Skeletal muscle satellite cell (primary cell): Measurements from ENCODE around the gene TRAFD1.

Source experiments
- H3K27me3 ChIP-seq: 2 replicates; pipeline ENCODE4 v1.7.0; 2013; ENCODE audit warnings: low read length; ENCODE audit not compliant: control insufficient read depth, insufficient read depth
- H3K36me3 ChIP-seq: 2 replicates; pipeline ENCODE4 v1.7.0; 2013; ENCODE audit warnings: mild to moderate bottlenecking, control low read depth, low read length; ENCODE audit not compliant: insufficient read depth
- H3K4me1 ChIP-seq: 2 replicates; pipeline ENCODE4 v1.7.0; 2013; ENCODE audit warnings: low read length; ENCODE audit not compliant: control insufficient read depth, insufficient read depth
- H3K4me2 ChIP-seq: 2 replicates; pipeline ENCODE4 v1.7.0; 2013; ENCODE audit warnings: mild to moderate bottlenecking, low read length
- H3K4me3 ChIP-seq: 2 replicates; pipeline ENCODE4 v1.7.0; 2013; ENCODE audit warnings: low read length
- H3K9ac ChIP-seq: 2 replicates; pipeline ENCODE4 v1.7.0; 2013; ENCODE audit warnings: mild to moderate bottlenecking, low read depth, low read length, moderate library complexity
- H3K9me3 ChIP-seq: replicated peaks from 2 replicates; pipeline ENCODE4 v1.7.0; 2013; ENCODE audit warnings: mild to moderate bottlenecking, control low read depth, low read length

TRAFD1 gene

DNA sequence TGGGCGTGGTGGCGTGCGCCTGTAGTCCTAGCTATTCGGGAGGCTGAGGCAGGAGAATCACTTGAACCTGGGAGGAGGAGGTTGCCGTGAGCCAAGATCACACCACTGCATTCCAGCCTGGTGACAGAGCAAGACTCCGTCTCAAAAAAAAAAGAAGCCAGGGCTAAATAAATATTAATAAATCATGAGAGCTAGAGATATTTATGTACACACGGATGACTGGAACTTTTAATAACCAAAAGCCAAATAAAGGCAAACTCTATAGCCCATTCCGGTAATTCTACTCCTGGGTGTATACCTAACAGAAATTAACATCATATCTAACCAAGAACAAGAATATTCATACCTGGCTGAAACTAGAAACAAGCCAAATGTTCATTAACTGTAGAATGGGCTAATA, 7.7 kb upstream of the TRAFD1 start:
- Histone ChIP-seq H3K4me1 (peaks cover 19% of the 10 kb centered on the region), H3K36me3 (no peaks in the 10 kb centered on the region), H3K27me3 (no peaks in the 10 kb centered on the region), H3K9ac (no peak overlapping the region), H3K9me3 (no peaks in the 10 kb centered on the region), H3K4me2 (no peak overlapping the region), H3K4me3 (no peak overlapping the region)

DNA sequence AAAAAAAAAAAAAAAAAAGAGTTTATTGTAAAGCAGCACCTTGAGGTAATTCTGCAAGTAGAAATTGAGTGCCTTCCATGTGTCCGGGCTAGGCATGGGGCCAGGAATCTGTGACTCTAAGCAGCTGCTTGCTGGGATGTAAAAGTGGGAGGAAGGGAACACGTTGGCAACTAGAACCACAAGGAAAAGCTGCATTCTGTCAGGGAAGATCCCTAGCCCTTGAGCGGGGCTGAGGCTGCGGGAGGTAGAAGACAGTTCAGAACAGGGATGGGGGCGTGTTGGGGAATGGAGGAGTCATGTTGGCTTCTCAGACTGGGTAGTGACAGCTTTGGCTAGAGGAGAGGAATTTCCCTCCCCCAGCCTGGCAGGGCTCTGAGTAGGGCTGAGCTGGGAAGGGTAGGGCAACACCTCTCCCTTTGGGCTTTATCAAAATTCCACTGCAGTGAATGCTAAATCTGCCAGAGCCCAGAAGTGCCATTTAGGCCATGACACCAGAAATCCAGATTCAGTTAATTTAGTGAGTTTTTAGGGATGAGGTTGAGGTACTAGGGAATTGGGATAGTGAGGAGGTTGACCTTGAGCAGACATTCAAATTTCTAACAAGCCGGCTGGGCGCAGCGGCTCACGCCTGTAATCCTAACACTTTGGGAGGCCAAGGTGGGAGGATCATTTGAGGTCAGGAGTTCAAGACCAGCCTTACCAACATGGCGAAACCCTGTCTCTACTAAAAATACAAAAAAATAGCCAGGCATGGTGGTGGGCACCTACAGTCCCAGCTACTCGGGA, 3.4 kb upstream of the TRAFD1 start:
- Histone ChIP-seq H3K4me3 (no peak overlapping the region), H3K4me2 (peak overlapping the region; percentile 51), H3K9ac (peak overlapping the region; percentile 2), H3K27me3 (no peaks in the 10 kb centered on the region), H3K36me3 (no peaks in the 10 kb centered on the region), H3K4me1 (peaks cover 19% of the 10 kb centered on the region), H3K9me3 (no peaks in the 10 kb centered on the region)

DNA sequence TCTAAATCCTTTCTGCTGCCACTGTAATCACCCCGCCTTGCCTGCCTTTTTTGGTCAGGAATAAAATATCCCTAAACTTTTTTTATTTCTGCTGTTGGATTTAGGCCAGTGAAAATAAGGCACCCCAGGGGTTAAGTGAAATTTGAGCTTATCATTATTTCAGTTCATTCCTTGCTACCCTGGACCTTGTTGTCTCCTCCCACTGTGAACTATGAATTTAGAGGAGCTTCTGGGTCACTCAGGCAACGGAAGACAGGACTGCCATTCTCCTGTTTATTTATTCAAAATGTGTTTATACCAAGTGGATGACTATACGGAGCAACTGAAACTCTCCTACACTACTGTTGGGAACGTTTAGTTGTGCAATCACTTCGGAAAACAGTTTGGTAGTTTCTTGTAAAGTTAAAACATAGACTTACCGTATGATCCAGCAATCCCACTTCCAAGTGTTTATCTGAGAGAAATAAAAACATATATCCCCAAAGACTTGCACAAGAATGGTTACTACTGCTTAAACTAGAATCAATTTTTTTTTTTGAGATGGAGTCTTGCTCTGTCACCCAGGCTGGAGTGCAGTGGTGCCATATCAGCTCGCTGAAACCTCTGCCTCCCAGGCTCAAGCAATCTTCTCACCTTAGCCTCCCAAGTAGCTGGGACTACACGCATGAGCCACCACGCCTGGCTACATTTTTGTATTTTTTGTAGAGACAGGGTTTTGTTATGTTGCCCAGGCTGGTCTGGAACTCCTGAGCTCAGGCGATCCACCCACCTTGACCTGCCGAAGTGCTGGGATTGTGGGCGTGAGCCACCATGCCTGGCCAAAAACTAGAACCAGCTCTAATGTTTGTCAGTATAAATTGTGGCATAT, 2.3 kb upstream of the TRAFD1 start:
- Histone ChIP-seq H3K9me3 (no peaks in the 10 kb centered on the region), H3K27me3 (no peaks in the 10 kb centered on the region), H3K4me2 (no peak overlapping the region), H3K4me1 (peaks cover 15% of the 10 kb centered on the region), H3K4me3 (no peak overlapping the region), H3K36me3 (no peaks in the 10 kb centered on the region), H3K9ac (no peak overlapping the region)

DNA sequence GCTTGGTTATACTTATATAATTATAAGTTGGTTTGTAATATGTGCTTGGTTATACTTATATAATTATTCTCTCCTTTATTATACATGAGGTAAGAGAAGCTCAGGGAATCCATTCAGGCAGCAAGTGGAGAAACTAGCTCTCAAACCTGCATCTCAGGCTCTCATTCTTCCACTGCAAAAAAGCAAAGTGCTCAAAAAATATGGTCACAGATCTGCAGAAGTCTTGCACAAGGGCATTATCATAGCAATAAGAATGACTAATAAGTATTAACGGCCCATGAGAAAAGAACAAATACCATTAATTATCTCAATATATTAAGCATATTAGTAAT, 476 bp upstream of the TRAFD1 start:
- H3K9me3 ChIP-seq: no peaks in the 10 kb centered on the region
- H3K27me3 ChIP-seq: no peaks in the 10 kb centered on the region
- H3K36me3 ChIP-seq: no peaks in the 10 kb centered on the region
- H3K4me1 ChIP-seq: peaks cover 15% of the 10 kb centered on the region
- H3K4me3 ChIP-seq: peak overlapping the region; percentile 36
- no peak overlapping the region for H3K9ac ChIP-seq
- peak overlapping the region; percentile 97 for H3K4me2 ChIP-seq

DNA sequence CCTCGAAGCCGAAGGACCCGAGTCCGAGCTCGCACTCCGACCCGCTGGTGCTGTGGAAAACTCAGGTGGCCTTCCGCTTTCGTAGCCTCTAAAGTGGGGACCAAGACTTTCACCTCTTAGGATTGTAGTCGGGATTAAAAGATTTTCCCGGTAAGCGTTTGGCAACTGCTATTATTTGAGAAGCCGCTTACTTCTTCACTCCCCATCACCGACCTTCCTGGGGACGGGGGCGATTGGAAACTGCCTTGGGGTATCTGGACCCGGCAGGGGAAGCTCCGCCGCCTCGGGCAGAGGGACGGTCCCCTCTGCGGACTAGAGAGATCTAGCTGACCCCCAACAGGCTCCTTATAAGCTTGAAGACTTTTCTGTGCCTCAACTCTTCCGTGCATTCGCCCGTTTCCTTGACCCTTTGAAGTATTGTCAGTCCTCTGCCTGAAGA, 659 bp downstream of the TRAFD1 start:
- no peaks in the 10 kb centered on the region for H3K9me3 ChIP-seq
- H3K4me1 ChIP-seq: peaks cover 23% of the 10 kb centered on the region
- peaks cover 3% of the 10 kb centered on the region for H3K36me3 ChIP-seq
- peak overlapping the region; percentile 97 for H3K4me2 ChIP-seq
- peak overlapping the region; percentile 97 for H3K4me3 ChIP-seq
- no peaks in the 10 kb centered on the region for H3K27me3 ChIP-seq
- peak overlapping the region; percentile 95 for H3K9ac ChIP-seq

DNA sequence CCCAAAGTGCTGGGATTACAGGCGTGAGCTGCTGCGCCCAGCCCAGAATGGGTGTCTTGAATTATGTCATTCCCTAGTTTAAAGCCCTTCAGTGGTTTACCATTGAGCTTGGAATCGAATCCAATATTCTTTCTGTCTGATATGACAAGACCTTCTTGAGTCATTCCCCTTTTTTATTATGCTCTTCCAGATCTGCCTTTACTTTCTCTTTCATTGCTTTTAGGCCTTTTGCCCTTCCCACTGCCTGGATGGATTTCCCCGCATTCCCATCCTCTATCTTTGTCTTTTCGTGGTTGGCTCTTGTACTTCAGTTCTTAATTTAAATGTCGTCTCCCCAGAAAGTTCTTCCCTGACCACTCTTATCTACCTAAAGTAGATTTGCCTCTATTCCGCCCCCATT, 1.6 kb downstream of the TRAFD1 start:
- peaks cover 22% of the 10 kb centered on the region for H3K4me1 ChIP-seq
- no peak overlapping the region for H3K4me3 ChIP-seq
- no peaks in the 10 kb centered on the region for H3K27me3 ChIP-seq
- H3K9ac ChIP-seq: no peak overlapping the region
- H3K9me3 ChIP-seq: no peaks in the 10 kb centered on the region
- peaks cover 8% of the 10 kb centered on the region for H3K36me3 ChIP-seq
- peak overlapping the region; percentile 97 for H3K4me2 ChIP-seq

DNA sequence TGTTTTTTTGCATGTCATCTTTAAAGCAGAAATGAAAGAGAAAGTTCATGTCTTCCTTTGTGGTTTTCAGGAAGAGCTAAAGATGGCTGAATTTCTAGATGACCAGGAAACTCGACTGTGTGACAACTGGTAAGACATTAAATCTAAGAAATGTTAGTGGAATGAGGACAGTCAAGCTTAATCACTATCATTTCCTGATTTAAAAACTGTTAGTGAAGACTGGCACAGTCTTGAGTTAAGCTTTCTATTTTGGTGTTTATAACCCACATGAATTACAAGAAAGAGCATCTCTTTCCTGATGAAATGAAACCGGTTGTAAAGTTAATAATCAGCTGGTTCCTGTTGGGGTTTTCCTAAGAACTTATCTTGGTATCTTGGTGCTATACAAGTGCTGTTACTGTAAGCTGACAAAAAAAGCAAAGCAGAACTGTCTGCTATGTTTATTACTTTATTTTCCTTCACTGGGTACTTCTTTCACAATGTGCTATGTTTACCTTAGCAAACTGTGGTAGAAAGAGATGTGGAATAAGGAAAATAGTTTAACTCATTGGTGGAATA, 5.2 kb downstream of the TRAFD1 start:
- Histone ChIP-seq H3K9me3 (no peaks in the 10 kb centered on the region), H3K9ac (no peak overlapping the region), H3K4me2 (peak overlapping the region; percentile 66), H3K4me3 (peak overlapping the region; percentile 14), H3K27me3 (no peaks in the 10 kb centered on the region), H3K36me3 (peaks cover 18% of the 10 kb centered on the region), H3K4me1 (peaks cover 18% of the 10 kb centered on the region)

DNA sequence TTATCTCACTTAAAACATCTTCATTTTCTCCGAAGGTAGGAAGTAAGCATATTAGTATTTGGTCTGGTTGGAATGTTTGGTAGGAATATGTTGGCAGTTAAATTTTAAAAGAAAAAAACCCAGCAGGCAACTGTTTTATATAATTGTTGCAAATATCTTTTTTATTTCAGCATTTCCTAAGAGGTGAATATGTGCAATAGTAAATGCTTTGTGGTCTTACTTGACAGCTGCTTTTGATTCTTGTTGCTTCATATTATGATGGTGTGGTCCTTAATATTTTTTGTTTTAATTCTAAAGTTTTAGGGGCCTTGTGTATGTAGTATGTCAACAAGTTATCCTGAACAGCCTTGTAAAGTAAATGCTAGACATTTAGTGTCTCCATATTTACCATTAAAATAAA, 6.3 kb downstream of the TRAFD1 start:
- Histone ChIP-seq H3K27me3 (no peaks in the 10 kb centered on the region), H3K36me3 (peaks cover 18% of the 10 kb centered on the region), H3K4me3 (no peak overlapping the region), H3K9ac (no peak overlapping the region), H3K4me2 (no peak overlapping the region), H3K4me1 (peaks cover 12% of the 10 kb centered on the region), H3K9me3 (no peaks in the 10 kb centered on the region)

DNA sequence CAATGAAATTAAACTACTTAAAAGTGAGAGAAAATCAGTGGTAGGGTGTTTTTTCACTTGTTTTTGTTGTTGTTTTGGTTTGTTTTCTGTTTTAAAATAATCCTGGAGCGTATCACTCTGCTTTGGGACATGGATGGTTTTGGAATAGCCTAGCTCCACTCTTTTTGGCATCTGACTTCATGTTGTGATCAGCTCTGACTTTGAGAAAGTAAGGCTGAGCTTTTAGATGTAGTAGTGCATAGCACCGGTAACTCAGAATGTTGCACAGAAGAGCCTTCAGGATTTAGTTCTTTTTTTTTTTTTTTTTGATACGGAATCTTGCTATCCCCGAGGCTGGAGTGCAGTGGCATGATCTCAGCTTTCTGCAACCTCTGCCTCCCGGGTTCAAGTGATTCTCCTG, 8.1 kb downstream of the TRAFD1 start:
- Histone ChIP-seq H3K4me1 (peaks cover 10% of the 10 kb centered on the region), H3K4me2 (no peak overlapping the region)

DNA sequence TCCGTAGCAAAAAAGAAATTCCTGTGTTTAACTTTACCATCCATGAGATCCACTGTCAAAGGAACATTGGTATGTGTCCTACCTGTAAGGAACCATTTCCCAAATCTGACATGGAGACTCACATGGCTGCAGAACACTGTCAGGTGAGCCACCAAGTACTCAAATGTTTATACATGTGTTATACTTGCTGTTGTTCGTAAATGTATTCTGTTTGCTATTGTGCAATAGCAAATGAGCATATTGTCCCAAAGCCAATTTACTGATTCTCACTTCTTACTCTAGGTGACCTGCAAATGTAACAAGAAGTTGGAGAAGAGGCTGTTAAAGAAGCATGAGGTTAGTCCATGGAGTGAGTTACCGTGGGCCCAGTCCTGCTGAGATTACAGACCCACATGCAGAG, 9.4 kb downstream of the TRAFD1 start:
- Histone ChIP-seq H3K9me3 (no peaks in the 10 kb centered on the region), H3K4me2 (no peak overlapping the region), H3K4me1 (peaks cover 10% of the 10 kb centered on the region), H3K36me3 (peaks cover 28% of the 10 kb centered on the region), H3K4me3 (no peak overlapping the region), H3K9ac (no peak overlapping the region), H3K27me3 (no peaks in the 10 kb centered on the region)

More for the DNA sequence above, 8.1 kb downstream of the TRAFD1 start:
- peaks cover 22% of the 10 kb centered on the region for H3K36me3 ChIP-seq
- H3K4me3 ChIP-seq: no peak overlapping the region
- H3K27me3 ChIP-seq: no peaks in the 10 kb centered on the region
- no peak overlapping the region for H3K9ac ChIP-seq
- H3K9me3 ChIP-seq: no peaks in the 10 kb centered on the region

DNA sequence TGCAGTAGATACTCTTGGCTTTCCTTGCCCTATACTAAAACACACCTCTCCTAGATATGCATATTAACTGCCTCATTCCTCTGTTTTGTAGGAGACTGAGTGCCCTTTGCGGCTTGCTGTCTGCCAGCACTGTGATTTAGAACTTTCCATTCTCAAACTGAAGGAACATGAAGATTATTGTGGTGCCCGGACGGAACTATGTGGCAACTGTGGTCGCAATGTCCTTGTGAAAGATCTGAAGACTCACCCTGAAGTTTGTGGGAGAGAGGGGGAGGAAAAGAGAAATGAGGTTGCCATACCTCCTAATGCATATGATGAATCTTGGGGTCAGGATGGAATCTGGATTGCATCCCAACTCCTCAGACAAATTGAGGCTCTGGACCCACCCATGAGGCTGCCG, 15.4 kb downstream of the TRAFD1 start:
- Histone ChIP-seq H3K9me3 (no peaks in the 10 kb centered on the region), H3K4me3 (no peak overlapping the region), H3K4me2 (no peak overlapping the region), H3K27me3 (no peaks in the 10 kb centered on the region), H3K36me3 (peaks cover 53% of the 10 kb centered on the region), H3K4me1 (no peaks in the 10 kb centered on the region), H3K9ac (no peak overlapping the region)
